A549 (cell line): ENCODE measurements around the gene FIBCD1. TPM values are rescaled to one million over a fixed set of nuclear protein-coding genes. Genes with fewer than 3 reads are reported as not detected.
A peak's percentile ranks its signal among the peaks of the same experiment; 100 is the strongest.

Experiments used
- ATAC-seq, 2 experiments: fragments of 200-7000 bp in 1 of 2; fragments of >200 bp in 1 of 2; cut with Nextera tagmentation in 1 of 2; cut with Tn5 transposase in 1 of 2; 3 replicates each; pipeline versions ENCODE4 v1.8.0 to v1.9.1; 2018 to 2020; ENCODE audit warnings: mild to moderate bottlenecking in 1 of 2, moderate library complexity in 1 of 2
- CTCF ChIA-PET: fragments of 300-600 bp; sonication (Branson Sonifier 250); formaldehyde crosslinking; extraction: SDS; loops from one replicate; lab custom pipeline; 2021; ENCODE audit warnings: antibody characterized with exemption, inconsistent platforms; lab: Yijun Ruan, JAX
- POLR2A ChIA-PET: fragments of 350-600 bp; formaldehyde crosslinking; extraction: SDS; loops from one replicate; lab custom pipeline; 2021; ENCODE audit warnings: antibody characterized with exemption, inconsistent platforms; lab: Yijun Ruan, JAX
- DNase-seq, 2 experiments: peaks; one replicate each; pipeline versions ENCODE4 v3.0.0 to v3.0.0-alpha.2; 2011 to 2016; ENCODE audit warnings: low read depth in 1 of 2, low spot score in 1 of 2
- FAIRE-seq: peaks from 2 replicates; lab custom pipeline; 2011; peaks lifted over from hg19 to GRCh38; lab: Jason Lieb, UNC
- H3K27ac ChIP-seq, 2 experiments: fragments of >200 bp; sonication (Bioruptor Twin); formaldehyde crosslinking; 3 replicates each; pipeline ENCODE4 v1.5.1; 2016 to 2017
- H3K4me1 ChIP-seq: fragments of >200 bp; sonication (Bioruptor Twin); formaldehyde crosslinking; 3 replicates; pipeline ENCODE4 v1.6.1; 2016
- H3K4me2 ChIP-seq: fragments of >200 bp; sonication (Bioruptor Twin); formaldehyde crosslinking; 3 replicates; pipeline ENCODE4 v1.6.1; 2016
- H3K4me3 ChIP-seq: fragments of >200 bp; sonication (Bioruptor Twin); formaldehyde crosslinking; 3 replicates; pipeline ENCODE4 v1.5.1; 2016
- H3K9me3 ChIP-seq: fragments of >200 bp; sonication (Bioruptor Twin); formaldehyde crosslinking; 3 replicates; pipeline ENCODE4 v1.6.1; 2016
- CBX2 ChIP-seq: fragments of 200-600 bp; sonication (generic); IDR thresholded peaks from 2 replicates; pipeline ENCODE4 v1.6.1; 2016; ENCODE audit warnings: low read depth, mild to moderate bottlenecking, borderline replicate concordance
- CEBPB ChIP-seq, 2 experiments: fragments of >200 bp in 1 of 2; sonication (Bioruptor Twin) in 1 of 2; formaldehyde crosslinking in 1 of 2; IDR thresholded peaks; 2 replicates each; pipeline ENCODE4 v1.6.1; 2012 to 2016
- CHD2 ChIP-seq: fragments of 150-350 bp; IDR thresholded peaks from 2 replicates; pipeline ENCODE4 v1.6.1; 2014; ENCODE audit warnings: low read length; ENCODE audit not compliant: partially characterized antibody
- CHD4 ChIP-seq: fragments of 200-600 bp; sonication (generic); IDR thresholded peaks from 2 replicates; pipeline ENCODE4 v1.6.1; 2016; ENCODE audit warnings: antibody characterized with exemption, mild to moderate bottlenecking, borderline replicate concordance
- EP300 ChIP-seq, 2 experiments: fragments of >200 bp; sonication (Bioruptor Twin); formaldehyde crosslinking; IDR thresholded peaks; 2 replicates in 1 of 2; 3 replicates in 1 of 2; pipeline ENCODE4 v1.6.1; 2016 to 2017
- FOSB ChIP-seq: fragments of 250-450 bp; sonication (Bioruptor Pico); IDR thresholded peaks from 2 replicates; pipeline ENCODE4 v1.5.0; 2020; ENCODE audit warnings: mild to moderate bottlenecking, moderate library complexity
- FOSL2 ChIP-seq, 2 experiments: fragments of 450-650 bp in 1 of 2; fragments of >200 bp in 1 of 2; sonication (Bioruptor Twin) in 1 of 2; formaldehyde crosslinking; IDR thresholded peaks; 2 replicates each; pipeline versions ENCODE4 v1.5.0 to v1.6.1; 2016 to 2020; ENCODE audit warnings: mild to moderate bottlenecking in 1 of 2, moderate library complexity in 1 of 2
- HEYL ChIP-seq: fragments of 250-450 bp; sonication (Bioruptor Pico); IDR thresholded peaks from 2 replicates; pipeline ENCODE4 v1.8.0; 2021; ENCODE audit warnings: mild to moderate bottlenecking, moderate library complexity
- HOXB5 ChIP-seq: fragments of 250-450 bp; sonication (Bioruptor Pico); IDR thresholded peaks from 2 replicates; pipeline ENCODE4 v1.5.0; 2020; ENCODE audit warnings: mild to moderate bottlenecking, moderate library complexity
- MAZ ChIP-seq: fragments of 150-350 bp; IDR thresholded peaks from 2 replicates; pipeline ENCODE4 v1.6.1; 2014; ENCODE audit warnings: antibody characterized with exemption, low read depth, low read length, borderline replicate concordance
- PHF8 ChIP-seq: fragments of 200-600 bp; sonication (generic); IDR thresholded peaks from 2 replicates; pipeline ENCODE4 v1.6.1; 2016; ENCODE audit warnings: low read depth, mild to moderate bottlenecking, antibody characterized with exemption, moderate library complexity, borderline replicate concordance
- POLR2A ChIP-seq: IDR thresholded peaks from 2 replicates; pipeline ENCODE4 v1.6.1; 2012; ENCODE audit warnings: mild to moderate bottlenecking, low read length
- POLR2AphosphoS2 ChIP-seq: conservative IDR thresholded peaks from 2 replicates; pipeline ENCODE4 v1.6.1; 2012; ENCODE audit warnings: low read length, improper control_type of control experiment, inconsistent platforms
- RAD21 ChIP-seq, 2 experiments: fragments of >200 bp in 1 of 2; sonication (Bioruptor Twin) in 1 of 2; formaldehyde crosslinking in 1 of 2; IDR thresholded peaks in 1 of 2; conservative IDR thresholded peaks in 1 of 2; 2 replicates in 1 of 2; 3 replicates in 1 of 2; pipeline ENCODE4 v1.6.1; 2012 to 2018; ENCODE audit warnings: inconsistent platforms in 1 of 2
- RFX5 ChIP-seq: fragments of 450-650 bp; IDR thresholded peaks from 2 replicates; pipeline ENCODE4 v1.7.1; 2014; ENCODE audit warnings: antibody characterized with exemption, mild to moderate bottlenecking, moderate library complexity
- SMC3 ChIP-seq: fragments of >200 bp; sonication (Bioruptor Twin); formaldehyde crosslinking; IDR thresholded peaks from 3 replicates; pipeline ENCODE4 v1.6.1; 2018; ENCODE audit warnings: inconsistent platforms
- TFCP2L1 ChIP-seq: fragments of 250-450 bp; sonication (Bioruptor Pico); IDR thresholded peaks from 2 replicates; pipeline ENCODE4 v1.5.0; 2021; ENCODE audit warnings: mild to moderate bottlenecking
- TP53 ChIP-seq: fragments of 250-450 bp; sonication (Bioruptor Pico); IDR thresholded peaks from 2 replicates; pipeline ENCODE4 v1.5.0; 2021; ENCODE audit warnings: mild to moderate bottlenecking, moderate library complexity
- WGBS: methylation state at CpG from one replicate; pipeline ENCODE4 v1.1.6; 2017; ENCODE audit errors: missing lambda C conversion rate; 5-methylcytosine and 5-hydroxymethylcytosine counted together
- polyA plus RNA-seq, 4 experiments: library from polyadenylated mRNA; depleted of rRNA in 3 of 4; stranded (reverse); fragments of >200 nt; fragmentation: RNase III in 1 of 4; extraction: RNeasy Plus Mini Kit Qiagen cat#74134 plus additional on column Dnase treatment in 1 of 4; gene quantifications; 2 replicates in 3 of 4; 3 replicates in 1 of 4; pipeline ENCODE4 v1.2.3, GENCODE V29; 2011 to 2017
- TF ChIP-seq, protein P1 (sequence below): fragments of >200 bp; sonication (Bioruptor Twin); formaldehyde crosslinking; IDR thresholded peaks from 3 replicates; pipeline ENCODE4 v1.6.1; 2016
- TF ChIP-seq, protein P2 (sequence below): fragments of 450-650 bp; IDR thresholded peaks from 2 replicates; pipeline ENCODE4 v1.6.1; 2014; ENCODE audit warnings: antibody characterized with exemption
- TF ChIP-seq, protein P3 (sequence below): IDR thresholded peaks from 2 replicates; pipeline ENCODE4 v1.6.1; 2012
- TF ChIP-seq, protein P4 (sequence below): fragments of 150-350 bp; IDR thresholded peaks from 2 replicates; pipeline ENCODE4 v1.6.1; 2014; ENCODE audit warnings: low read depth, mild to moderate bottlenecking, low read length

FIBCD1 gene
- polyA plus RNA-seq, 2 of the 4 experiments (the other 2 are of a cell fraction), result 4.8 to 4.9 TPM

DNA sequence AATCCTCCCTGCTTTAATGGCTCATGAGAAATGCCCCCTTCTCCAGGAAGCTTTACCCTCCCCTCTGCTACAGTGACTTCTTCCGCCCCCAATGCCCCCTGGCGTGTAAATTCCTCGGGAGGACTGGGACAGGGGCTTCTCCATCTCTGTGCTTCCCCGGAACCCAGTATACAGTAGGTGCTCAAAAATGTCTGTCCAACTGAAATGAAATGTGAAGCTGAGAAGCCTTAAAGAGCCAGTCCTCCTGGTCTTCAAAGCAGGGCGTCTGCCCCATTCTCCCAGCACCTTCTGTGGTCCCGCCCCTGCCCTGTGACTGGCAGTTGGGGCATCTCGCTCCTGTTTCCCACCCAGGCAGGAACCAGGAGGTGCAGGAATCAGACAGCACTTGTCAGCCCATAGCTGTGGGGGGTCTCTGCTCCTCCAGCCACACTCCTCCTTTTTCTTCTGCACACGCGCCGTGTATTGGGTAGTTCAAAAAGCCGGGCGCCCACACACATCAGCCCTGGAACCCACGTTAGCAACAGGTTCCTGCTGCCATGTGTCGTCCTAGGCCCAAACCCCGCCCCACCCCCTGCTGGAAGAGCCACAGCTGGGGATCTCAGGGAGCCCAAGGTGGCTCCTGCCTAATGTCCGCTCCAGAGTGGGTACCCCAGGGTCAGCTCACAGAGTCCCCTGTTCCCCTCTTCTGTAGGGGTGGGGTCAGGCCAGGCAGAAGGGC lies 16.0 kb downstream of the FIBCD1 start:
- ATAC-seq (peak in 1 of 2 experiments; percentile 15; a peak in 1 of 6 replicates), FAIRE-seq (no peak), DNase-seq (no peak)
- WGBS, result 85% methylated on average over 14 of the region's 16 CpGs
- peaks cover 12% of the 10 kb centered on the region for H3K4me1 ChIP-seq
- ChIA-PET POLR2A (no interaction called here), CTCF (interaction anchor here (1.1 to 2.2 kb wide), 5 partner anchors 9 to 123 kb away, joined by 3 to 5 read pairs (median 4); no protein-coding TSS in a partner anchor)
- TF ChIP-seq FOSL2 (IDR thresholded peaks at IDR 0.05) (no peak), FOSL2 (CRISPR knock-in tag; IDR thresholded peaks at IDR 0.05) (no peak), TP53 (CRISPR knock-in tag) (no peak), HEYL (no peak)
- TF ChIP-seq, protein P1, sequence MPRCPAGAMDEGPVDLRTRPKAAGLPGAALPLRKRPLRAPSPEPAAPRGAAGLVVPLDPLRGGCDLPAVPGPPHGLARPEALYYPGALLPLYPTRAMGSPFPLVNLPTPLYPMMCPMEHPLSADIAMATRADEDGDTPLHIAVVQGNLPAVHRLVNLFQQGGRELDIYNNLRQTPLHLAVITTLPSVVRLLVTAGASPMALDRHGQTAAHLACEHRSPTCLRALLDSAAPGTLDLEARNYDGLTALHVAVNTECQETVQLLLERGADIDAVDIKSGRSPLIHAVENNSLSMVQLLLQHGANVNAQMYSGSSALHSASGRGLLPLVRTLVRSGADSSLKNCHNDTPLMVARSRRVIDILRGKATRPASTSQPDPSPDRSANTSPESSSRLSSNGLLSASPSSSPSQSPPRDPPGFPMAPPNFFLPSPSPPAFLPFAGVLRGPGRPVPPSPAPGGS, result no peak
- H3K4me2 ChIP-seq, result no peak overlapping the region
- H3K27ac ChIP-seq, result no peak overlapping the region
- H3K4me3 ChIP-seq, result no peak overlapping the region
- H3K9me3 ChIP-seq, result no peaks in the 10 kb centered on the region

DNA sequence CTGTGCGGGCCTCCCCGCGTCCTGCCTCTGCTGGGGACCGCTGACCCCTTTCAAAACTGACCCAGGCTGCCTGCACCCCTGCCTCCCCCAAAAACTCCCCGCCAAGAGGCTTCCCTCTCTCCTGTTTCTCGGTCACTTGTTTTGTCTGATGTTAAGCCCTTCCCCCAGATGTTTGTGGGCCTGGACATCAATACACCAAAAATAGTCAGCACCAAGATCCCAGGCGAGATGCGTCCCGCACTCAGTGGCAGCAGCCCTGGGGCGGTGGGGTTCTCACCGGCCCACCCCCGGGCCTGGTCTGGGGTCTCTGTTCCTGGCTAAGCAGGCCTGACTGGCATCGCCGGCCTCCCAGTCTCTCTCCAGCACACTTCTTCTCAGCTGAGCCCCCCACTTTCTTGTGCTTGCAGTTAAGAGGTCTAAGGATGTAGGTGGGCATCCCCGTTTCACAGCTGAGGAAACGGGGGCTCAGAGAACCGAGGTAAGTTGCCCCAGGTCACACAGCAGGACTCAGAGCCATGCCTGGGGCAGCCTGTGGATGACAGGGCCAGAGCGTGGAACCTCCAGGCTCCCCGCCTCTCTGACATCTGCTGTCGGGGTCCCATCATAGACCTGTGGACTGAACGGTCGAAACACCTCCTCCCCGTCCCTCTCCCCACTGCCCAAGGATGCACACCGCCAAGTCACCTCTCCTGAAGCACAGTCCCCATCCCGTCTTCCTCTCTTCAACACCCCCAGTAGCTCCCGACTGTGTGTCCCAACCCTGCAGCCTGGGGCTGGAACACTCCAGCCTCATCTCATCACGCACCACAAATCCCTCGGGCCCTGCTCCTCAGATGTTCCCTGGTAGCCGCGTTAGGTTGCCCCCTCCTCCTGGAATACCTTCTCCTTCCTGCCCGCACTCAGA lies 16.8 kb downstream of the FIBCD1 start:
- TF ChIP-seq RAD21 (conservative IDR thresholded peaks at IDR 0.05 in 1 of 2, IDR thresholded peaks at IDR 0.05 in 1 of 2) (no peak), FOSL2 (IDR thresholded peaks at IDR 0.05) (no peak), FOSL2 (CRISPR knock-in tag; IDR thresholded peaks at IDR 0.05) (no peak), CBX2 (no peak), EP300 (IDR thresholded peaks at IDR 0.05) (no peak), CEBPB (IDR thresholded peaks at IDR 0.05) (no peak), SMC3 (no peak), CHD2 (no peak), MAZ (no peak), HOXB5 (CRISPR knock-in tag) (no peak), RFX5 (no peak), FOSB (CRISPR knock-in tag) (no peak), TFCP2L1 (CRISPR knock-in tag) (no peak), PHF8 (no peak), CHD4 (no peak), POLR2A (no peak), POLR2AphosphoS2 (no peak)
- TF ChIP-seq, protein P2, sequence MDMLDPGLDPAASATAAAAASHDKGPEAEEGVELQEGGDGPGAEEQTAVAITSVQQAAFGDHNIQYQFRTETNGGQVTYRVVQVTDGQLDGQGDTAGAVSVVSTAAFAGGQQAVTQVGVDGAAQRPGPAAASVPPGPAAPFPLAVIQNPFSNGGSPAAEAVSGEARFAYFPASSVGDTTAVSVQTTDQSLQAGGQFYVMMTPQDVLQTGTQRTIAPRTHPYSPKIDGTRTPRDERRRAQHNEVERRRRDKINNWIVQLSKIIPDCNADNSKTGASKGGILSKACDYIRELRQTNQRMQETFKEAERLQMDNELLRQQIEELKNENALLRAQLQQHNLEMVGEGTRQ, result no peak
- TF ChIP-seq, protein P3, sequence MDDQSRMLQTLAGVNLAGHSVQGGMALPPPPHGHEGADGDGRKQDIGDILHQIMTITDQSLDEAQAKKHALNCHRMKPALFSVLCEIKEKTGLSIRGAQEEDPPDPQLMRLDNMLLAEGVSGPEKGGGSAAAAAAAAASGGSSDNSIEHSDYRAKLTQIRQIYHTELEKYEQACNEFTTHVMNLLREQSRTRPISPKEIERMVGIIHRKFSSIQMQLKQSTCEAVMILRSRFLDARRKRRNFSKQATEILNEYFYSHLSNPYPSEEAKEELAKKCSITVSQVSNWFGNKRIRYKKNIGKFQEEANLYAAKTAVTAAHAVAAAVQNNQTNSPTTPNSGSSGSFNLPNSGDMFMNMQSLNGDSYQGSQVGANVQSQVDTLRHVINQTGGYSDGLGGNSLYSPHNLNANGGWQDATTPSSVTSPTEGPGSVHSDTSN, result no peak
- TF ChIP-seq, protein P4, sequence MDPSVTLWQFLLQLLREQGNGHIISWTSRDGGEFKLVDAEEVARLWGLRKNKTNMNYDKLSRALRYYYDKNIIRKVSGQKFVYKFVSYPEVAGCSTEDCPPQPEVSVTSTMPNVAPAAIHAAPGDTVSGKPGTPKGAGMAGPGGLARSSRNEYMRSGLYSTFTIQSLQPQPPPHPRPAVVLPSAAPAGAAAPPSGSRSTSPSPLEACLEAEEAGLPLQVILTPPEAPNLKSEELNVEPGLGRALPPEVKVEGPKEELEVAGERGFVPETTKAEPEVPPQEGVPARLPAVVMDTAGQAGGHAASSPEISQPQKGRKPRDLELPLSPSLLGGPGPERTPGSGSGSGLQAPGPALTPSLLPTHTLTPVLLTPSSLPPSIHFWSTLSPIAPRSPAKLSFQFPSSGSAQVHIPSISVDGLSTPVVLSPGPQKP, result no peak
- POLR2A ChIA-PET, result no interaction called here

More for the DNA sequence above, 16.8 kb downstream of the FIBCD1 start:
- Histone ChIP-seq H3K4me2 (no peak overlapping the region), H3K9me3 (no peaks in the 10 kb centered on the region), H3K4me1 (peaks cover 4% of the 10 kb centered on the region), H3K4me3 (no peak overlapping the region), H3K27ac (no peak overlapping the region)
- ATAC-seq (no peak), FAIRE-seq (no peak), DNase-seq (no peak)
- WGBS, result 80% methylated on average over 31 of the region's 31 CpGs
- CTCF ChIA-PET, result interaction anchor here (0.5 to 2.2 kb wide), 6 partner anchors 10 to 194 kb away, joined by 3 to 5 read pairs (median 4); no protein-coding TSS in a partner anchor
